NCI-H69 (cell line): ENCODE results near the gene RARG.

Experiments
- DNase-seq: peaks from one replicate; lab custom pipeline; 2025; lab: John Stamatoyannopoulos, UW

The RARG gene

DNA sequence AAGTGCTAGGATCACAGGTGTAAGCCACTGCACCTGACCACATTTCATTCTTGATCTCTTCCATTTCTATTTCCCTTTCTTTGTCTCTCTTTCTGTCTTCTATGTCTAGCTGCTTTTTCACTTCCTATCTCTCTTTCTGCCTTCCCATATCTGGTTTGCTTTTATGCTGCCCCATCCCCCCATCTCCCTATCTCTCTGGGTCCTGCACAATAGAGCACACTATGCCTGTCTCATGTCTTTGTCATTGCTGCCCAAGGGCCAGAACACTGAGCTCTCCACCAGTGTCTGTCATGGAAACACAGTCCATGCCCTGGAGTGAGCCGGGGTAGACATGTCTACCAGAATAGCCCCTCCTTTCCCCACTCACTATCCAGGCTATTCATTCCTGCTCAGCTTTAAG lies 12.3 kb upstream of the RARG start:
- no peak for DNase-seq

DNA sequence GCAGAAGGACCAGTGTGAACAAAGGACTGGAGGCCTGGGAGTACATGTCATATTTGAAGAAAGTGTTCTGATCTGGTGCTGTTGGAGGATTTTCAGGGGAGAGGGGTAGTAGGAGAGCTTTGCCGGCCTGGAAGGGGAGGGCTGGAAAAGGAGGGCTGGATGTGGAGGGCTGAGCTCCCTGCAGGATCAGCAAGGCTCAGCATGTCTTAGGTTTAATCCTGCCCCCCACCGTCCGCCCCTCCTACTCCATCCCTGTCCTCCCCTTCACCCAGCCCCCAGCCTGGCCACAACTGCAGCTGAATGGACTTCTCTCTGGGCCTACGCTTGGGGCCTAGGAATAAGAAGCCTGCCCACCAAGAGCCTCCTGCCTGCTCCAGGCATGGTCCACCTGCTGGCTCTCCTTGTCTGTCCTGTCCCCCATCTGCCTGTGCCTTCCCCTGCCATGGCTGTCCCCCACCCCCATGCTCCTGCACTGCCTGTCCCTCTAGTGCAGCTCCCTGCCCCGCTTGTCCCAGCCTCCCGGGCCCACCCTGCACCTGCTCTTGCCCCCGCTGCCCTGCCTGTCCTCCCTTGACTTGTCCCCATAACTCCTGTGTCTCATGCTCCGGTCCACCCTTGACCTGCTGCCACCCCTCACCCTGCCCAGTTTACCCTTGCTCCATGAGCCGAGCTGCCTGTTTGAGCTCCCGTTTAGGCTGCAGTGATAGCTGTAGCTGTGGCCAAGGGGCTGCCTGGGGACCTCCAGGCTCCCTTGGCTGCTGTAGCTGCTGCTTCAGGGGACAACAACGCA lies 9.8 kb upstream of the RARG start:
- DNase-seq: no peak

DNA sequence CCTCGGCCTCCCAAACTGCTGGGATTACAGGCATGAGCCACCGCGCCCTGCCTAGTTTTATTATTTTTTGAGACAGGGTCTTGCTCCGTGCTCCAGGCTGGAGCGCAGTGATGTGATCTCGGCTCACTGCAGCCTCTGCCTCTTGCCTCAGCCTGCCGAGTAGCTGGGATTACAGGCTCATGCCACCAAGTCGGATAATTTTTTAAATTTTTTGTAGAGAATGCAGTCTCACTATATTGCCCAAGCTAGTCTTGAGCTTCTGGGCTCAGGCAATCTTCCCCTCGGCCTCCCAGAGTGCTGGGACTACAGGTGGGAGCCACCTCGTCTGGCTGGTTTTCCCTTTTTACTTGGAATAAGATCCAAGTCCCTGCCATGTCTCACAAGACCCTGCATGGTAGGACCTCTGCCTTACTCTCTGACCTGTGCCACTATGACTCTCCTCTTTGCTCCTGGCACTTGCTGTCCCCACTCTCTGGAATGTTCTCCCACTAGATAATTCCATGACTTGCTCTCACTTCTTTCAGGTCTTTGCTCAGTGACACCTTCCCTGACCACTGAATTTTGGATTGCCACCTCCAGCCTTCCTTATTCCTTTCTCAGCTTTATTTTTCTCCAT lies 7.7 kb upstream of the RARG start:
- DNase-seq: no peak

DNA sequence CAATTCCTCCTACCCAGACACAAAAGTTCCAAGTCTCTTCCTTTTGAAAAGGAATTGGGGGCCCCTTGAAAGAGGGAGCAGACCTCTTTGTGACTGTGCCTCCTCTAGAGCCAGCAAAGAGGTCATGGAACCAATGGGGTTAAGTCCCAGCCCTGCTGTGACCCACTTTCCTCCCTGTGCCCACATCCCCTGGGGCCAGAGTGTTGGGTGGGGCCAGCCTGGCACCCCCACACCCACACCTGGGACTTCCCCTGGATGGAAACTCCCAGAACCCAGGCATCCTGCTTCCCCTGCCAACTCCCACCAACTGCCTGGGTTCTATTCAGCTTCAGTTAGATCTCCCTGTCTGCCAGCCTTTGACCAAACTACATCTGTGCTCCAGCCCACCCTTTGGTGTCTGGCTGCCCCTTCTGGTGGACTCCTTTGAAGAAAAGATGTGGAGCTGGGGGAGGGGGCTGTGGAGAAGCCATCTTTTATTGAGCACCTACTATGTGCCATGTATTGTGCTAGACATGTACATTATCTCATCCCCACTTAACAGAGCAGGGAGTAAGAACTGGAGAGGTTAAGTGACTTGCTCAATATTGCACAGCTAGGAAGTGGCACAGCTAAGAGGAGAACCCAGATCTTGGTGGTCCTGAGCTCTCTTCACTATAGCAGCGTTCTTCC lies 4.6 kb upstream of the RARG start:
- no peak for DNase-seq

DNA sequence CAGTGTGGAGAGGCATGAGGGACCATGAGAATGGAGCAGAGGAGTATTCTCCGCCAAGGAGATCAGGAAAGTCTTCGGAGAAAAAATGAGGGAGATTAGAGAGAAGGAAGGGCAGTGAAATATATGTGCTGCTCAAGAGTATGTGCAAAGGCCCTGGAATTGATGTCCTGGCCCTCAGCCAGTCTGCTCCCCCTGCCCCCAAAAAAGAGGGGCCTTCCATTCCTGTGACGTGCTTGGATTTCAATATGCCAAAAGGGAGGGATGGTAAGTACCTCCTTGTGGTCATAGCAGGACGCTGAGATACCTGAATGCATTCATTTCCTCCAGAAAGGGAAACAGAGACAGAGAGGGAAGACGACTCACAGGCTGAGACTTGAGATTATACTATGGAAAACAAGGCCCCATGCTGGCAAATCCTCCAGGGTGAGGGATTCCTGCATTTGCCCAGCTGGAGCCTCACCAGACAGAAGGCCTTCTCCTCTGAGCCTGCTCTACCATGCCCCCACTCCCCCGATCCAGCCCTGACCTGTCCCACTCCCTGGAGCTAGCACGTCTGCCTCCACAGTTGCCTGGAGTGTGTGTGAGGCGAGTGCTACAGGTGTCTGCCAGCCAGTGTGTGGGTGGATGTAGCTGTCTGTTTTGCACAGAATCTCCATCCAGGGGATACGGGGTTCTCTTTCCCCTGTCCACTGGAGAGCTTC lies 3.9 kb upstream of the RARG start:
- DNase-seq: peak; percentile 29

DNA sequence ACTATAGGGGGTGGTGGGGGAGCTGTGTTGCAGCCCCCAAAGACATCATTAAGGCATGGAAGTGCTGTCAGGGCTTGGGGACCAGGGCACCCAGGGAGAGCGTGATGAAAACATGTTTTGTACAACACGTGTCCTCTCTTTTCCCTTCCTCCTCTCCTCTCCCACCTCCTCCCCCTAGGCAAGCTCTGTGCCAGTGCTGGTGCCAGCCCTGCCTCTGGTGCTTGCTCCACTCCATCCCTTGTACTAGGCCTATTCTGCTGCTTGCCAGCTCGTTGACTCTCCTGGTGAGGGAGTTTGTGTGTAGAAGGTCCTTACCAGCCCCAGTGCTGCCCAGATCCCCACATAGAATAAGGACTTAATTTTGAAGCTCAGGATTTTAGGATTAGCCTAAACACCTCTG lies 3.2 kb upstream of the RARG start:
- no peak for DNase-seq

DNA sequence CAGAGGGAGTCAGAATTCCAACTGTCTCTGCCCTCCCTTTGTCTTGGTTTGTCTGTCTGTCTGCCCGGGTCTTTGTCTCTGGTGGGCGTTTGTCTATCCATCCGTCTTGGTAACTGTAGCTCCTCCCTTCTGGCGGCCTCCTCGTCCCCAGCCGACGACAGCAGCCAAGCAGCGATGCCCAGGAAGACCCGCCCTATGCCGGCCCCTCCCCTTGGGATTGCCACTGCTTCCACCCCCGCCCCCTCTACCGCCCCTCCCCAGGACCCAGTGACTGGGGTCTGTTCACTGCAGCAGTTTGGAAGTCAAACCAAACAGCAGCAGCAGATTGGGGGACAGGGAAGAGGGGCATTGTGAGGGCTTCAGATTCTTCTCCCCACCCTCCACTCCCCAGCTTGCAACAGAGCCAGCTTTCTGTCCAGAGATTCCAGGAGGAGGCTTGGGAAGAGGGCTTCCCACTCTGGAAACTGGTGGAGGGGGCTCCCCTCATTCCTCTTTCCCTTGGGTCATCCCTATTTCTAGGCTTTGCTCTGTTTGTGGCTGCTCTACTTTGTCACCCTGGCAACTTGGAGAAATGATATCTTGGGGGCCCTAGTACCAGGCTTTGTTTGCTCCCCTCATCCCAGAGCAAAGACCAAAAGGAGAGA lies 2.4 kb upstream of the RARG start:
- DNase-seq: peak; percentile 61

DNA sequence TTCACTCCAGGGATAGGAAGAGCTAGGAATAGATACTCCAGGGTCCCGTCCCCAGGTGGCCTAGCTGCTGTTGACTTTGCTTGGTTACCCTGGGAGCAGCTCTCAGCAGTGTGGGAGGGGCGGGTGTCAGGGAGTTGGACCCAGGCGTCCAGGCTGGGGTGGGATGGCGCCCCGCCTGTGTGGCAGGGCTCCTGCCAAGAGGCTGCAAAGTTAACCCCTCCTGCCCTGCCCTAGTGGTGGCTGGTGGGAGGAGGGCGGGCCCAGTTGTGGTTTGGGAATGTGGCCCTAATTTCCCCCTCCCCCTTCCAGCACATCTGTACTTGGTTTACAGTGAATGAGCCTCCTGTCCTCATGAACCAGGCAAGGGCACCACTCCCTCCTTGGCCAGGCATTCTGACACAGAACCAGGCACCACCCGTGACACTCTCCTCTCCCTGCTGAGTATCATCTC lies 1.7 kb upstream of the RARG start:
- peak; percentile 57 for DNase-seq

DNA sequence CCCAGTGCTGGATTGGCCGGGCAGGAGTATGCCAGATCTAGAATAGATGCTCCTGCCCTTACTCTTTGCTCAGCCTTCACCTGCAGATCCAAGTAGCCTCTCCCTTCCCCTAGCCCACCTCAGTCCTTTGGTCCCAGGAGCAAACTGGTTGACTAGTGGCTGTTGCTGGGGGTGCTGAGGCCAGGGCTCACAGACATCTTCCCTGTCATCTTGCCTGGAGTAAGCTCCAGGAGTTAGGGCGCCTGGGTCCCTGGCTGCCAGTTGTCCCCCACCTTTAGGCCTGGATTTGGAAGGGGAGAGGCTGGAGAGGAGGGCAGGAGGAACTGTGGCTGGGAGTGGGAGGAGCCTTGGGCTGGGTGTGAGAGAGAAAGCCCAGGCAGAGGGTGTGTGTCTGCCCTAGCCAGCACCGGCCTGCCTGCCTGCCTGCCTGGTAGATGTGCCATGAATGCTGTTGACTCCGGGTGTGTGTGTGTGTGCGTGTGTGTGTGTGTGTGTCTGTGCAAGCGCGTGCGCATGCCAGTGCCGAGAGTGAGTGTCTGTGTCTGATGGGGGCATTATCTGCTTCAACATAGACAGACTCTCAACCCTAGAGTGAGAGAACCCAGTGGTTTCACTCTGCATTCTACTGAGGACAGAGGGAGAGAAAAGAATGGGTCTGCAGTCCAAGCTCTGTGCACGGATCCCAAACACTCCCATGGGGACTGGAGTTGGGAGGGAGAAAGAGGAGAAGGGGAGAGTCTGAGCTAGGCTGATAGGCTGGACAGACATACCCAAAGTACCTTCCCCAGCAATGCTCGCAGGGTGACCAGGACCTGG lies 845 bp upstream of the RARG start:
- DNase-seq: peak; percentile 58

DNA sequence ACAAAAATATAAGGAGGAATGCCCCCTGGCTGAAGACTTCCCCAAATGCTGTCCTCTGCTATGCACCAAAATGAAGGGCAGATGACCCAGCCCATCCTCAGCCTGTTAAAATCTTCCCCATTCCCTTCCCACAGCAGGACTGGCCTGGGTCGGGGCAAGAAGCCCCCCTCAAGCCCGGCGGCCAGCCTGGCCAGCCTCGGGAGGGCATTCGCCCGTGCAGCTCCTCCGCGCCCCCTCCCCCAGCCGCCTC lies 413 bp downstream of the RARG start:
- DNase-seq: no peak

DNA sequence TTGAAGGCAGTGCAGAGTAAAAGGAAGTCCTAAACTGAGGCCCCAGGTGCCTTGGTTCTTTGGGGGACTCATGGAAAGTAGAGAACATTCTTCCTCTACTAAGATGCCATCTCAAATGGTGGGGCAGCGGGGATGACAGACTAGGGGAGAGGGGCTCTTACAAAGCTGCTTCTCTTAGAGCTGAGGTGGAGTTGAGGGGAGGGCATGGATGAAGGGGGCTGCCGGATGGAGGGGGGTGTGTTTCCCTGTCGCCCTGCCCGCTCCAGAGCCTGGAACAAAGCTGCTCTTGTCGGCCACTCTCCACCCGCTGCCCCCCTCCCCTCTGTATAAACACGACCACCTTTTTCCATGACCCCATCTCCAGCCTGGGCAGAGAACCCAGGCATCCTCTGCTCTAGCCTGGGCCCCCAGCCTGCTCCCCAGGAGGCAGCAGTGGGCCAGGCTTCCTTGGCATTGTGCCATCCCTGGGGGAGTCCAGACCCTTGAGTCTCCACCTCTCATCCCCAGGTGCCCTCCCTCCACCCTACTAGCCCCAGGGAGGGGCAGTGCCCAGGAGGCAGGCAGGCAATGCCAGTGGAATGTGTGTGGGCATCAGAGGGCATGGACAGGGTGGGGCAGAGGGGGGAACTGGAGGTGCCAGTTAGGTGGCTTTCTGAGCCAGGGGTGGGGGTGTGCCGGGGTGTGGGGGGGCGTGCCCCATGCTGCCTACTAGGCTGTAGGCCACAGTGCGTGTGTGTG lies 1.7 kb downstream of the RARG start:
- DNase-seq: peak; percentile 39

DNA sequence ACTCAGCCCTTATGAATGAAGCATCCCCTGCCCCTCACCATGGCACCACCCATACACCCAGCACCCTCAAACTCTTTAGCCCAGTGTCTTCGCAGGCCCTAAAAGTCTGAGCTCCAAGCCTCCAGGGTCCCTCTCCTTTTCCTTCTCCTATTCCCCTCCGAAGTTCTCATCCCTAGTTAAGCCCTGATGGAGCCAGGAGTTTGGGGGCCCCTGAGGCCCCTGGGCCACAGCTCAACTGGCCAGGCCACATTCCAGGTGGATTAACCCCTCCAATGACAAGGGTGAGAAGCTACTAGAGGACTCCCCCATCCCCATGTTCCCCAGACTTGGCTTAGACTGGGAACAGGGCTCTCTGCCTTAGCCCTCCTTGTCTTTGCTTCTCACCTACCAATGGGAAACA lies 2.6 kb downstream of the RARG start:
- DNase-seq: no peak

DNA sequence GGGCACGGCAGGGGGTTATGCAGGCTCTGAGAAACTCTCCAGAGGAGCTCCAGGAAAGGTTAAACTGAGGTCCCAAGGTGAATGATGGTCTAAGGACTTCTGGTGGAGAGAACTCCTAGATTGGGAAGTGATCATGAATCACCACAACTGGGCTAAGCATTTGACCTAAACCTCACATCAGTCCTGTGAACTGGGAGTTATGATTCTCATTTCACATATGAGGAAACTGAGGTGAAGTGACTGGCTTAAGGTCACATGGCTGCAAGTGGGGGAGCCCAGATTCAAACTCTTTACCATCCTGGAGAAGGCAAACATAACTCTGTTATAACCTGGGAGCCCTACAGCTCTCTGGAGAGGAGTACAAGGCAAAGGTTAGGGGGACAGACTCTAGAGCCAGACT lies 4.2 kb downstream of the RARG start:
- DNase-seq: no peak

DNA sequence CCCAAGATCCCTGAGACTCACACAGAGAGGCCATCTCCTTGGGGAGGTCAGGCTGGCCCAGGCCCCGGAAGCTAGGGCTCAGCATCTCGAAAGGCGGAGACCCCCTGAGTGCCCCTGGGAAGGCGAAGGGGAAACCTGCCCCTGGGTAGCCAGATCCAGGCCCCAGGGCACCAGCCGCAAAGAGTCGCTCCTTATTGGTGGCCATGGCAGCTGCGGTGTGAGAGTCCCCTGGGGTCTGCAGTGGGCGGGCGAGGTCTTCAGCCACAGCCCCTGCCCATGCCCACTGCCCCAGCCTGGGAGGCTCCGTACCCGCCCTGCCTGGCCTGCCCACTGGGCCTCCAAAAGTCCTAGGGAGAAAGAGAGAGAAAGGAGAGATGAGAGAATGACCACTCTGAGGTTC lies 4.7 kb downstream of the RARG start:
- DNase-seq: no peak

DNA sequence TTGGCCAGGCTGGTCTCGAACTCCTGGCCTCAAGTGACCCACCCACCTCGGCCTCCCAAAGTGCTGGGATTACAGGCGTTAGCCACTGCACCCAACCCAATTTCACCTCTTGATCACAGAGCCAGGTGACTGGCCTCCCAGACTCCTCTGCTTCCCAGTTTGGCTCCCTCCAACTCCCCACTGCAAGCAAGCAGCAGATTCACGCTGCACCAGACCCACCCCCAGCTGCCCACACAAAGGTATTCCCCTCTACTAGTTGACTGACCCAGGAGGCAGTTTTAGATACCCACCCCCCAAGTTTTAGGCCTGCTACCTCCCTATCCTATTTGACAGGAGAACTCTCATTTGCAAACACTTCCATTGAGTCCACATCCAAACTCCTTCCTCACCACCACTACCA lies 5.2 kb downstream of the RARG start:
- no peak for DNase-seq

DNA sequence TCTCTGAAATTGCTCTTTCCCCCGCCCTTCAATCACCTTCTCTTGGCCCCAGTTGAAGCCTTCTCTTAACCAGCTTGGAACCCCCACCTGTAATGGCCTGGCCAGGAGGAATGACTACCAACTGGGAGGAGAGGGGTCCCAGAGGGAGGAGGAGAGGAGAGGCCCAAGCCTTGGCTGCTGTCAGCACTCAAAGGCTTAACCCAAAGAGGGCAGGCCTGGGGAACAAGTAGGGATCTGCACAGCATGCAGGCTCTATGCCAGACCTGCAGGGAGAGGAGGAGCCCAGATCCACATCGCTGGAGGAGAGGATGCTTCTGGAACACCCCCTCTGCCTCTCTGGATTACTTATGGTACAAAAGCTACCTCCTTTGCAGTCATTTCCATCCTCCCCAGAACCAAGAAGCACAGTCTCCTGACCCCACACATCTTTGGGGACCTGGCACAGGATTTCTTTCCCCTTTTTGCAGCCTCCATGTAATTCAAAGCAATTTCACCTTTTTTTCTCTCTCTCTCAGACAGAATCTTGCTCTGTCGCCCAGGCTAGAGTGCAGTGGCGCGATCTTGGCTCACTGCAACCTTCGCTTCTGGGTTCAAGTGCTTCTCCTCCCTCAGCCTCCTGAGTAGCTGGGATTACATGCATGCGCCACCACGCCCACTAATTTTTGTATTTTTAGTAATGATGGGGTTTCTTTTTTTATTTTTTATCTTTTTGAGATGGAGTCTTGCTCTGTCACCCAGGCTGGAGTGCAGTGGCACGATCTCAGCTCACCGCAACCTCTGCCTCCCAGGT lies 6.2 kb downstream of the RARG start:
- no peak for DNase-seq

DNA sequence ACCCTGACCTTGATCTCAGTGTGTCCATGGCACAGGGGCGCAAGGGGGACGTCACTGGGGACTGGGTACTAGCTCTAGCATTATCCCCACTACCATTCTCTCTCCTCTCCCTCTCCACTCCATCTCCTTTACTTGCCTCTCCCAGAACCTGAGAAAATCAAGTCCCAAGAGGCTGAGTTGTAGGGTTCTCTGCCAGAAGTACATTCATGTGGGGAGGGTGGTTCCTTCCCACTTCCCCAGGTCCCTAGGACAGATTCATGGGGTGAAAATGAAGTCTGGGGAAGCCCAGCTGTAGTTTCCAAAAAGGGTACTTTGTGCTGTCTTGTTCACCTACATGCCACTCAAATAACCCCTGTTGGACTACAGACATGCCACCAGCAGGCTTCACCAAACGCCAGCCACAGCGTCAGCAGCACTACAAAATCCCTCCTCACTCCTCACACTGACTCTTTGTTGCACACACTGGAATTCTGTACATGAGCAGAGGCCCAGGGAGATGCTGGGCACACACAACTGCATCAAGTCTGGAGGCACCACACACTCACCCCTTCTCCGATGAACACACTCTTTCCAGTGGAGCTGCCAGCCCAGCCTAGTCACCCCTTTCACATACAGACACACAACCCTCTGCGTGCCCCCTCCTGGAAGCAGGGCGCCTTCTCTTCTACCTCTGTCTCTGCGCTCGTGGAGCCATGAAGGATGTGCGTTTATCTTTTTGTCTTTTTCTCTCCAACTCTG lies 6.9 kb downstream of the RARG start:
- no peak for DNase-seq

DNA sequence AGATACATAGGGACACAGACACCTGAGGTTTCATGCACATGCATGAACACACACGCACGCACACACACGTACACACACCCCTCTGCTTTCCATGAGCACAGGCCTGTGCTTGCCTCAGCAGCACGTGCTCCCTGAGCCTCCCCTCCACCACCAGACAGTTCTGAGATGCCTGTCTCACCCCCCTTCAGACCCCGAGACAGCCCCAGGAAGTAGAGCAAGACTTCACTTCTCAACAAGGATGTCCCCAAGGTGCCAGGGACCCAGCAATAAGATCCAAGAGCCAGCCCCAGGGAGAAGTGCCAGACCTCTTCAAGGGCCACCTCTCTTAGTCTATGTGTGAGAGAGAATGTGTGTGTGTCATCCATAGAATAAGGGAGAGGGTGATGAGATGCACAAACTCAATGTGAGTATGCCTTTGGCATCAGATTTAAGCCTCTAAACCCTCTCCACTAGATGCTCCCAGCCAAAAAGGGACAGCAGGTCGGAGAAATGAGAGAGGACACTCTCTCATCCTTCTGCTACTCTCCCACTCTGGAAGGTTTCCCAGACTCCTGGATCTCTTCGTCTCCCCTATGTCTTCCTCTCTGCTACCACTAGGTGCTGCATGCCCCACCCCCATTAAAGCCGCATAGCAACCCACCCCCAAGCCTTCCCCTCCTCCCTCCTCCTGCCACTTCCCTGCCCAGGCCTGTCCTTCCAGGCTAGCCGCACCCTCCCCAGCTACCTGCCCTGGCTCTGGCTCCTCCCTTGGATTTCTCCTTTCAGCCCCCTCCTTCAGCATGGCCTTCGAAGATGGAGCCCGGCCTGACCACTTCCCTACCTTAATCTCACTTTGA lies 7.7 kb downstream of the RARG start:
- peak; percentile 74 for DNase-seq
